C4-2B (cell line): Measurements from ENCODE around the gene CFAP410.

Experiments
- ZFX ChIP-seq: fragments of 450-650 bp; IDR thresholded peaks from 2 replicates; pipeline ENCODE4 v1.6.1; 2017
- TF ChIP-seq, protein P1 (sequence below): fragments of 450-650 bp; conservative IDR thresholded peaks from 2 replicates; pipeline ENCODE4 v1.5.1; 2017; ENCODE audit warnings: mild to moderate bottlenecking

DNA sequence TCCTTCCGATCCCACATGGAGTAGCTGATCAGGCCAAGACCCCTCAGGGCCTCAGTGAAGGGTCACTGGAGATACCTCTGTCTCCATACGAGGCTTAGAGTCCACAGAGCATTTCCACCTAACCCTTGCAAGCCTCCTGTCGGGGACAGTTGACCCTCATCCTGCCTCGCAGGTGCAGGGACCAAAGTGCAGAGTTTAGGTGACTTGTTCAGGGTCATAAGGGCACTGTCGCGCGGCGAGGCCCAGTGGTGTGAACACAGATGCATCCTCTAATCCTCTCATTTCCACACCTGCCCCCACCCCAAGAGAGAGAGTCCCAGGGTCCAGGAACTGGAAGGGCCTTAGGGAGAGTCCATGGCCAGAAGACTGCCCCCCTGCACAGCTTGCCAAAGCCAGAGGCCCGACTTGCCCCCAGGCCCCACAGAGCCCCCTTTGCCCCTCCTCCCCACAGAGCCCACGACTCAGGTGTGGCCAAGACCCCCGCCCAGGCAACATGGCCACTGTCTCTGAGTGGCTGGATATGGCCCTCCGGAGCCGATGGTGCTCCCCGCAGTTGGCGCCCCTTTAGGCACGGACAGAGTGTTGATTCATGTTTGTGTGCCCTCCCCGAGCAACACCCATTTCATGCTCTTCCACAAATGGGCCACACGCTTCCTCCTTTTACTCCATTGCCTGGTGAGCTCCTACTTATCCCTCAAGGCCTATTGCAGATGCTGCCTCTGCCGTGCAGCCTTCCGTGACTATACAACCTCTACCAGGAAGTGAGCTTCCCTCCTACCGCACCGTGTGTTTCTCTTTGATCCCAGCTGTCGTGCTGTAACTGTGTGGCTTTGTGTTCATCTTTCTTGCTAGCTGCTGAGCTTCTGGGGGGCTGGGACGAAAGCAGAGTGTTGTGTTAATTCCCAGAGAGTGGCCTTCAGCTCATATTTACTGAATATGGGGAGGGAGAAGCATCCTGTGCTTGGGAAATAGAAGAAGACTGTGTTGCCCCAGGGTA is 15.9 kb upstream of the CFAP410 start:
- TF ChIP-seq, protein P1, sequence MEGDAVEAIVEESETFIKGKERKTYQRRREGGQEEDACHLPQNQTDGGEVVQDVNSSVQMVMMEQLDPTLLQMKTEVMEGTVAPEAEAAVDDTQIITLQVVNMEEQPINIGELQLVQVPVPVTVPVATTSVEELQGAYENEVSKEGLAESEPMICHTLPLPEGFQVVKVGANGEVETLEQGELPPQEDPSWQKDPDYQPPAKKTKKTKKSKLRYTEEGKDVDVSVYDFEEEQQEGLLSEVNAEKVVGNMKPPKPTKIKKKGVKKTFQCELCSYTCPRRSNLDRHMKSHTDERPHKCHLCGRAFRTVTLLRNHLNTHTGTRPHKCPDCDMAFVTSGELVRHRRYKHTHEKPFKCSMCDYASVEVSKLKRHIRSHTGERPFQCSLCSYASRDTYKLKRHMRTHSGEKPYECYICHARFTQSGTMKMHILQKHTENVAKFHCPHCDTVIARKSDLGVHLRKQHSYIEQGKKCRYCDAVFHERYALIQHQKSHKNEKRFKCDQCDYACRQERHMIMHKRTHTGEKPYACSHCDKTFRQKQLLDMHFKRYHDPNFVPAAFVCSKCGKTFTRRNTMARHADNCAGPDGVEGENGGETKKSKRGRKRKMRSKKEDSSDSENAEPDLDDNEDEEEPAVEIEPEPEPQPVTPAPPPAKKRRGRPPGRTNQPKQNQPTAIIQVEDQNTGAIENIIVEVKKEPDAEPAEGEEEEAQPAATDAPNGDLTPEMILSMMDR: no peak
- TF ChIP-seq ZFX: no peak
